Measurements from ENCODE around the gene PIGT. TPM values are rescaled to one million over a fixed set of nuclear protein-coding genes. Genes with fewer than 3 reads are reported as not detected.
A peak's percentile ranks its signal among the peaks of the same experiment; 100 is the strongest.

Gene PIGT
- total RNA-seq, 1 experiment from 2014 or later, result 259 TPM

DNA sequence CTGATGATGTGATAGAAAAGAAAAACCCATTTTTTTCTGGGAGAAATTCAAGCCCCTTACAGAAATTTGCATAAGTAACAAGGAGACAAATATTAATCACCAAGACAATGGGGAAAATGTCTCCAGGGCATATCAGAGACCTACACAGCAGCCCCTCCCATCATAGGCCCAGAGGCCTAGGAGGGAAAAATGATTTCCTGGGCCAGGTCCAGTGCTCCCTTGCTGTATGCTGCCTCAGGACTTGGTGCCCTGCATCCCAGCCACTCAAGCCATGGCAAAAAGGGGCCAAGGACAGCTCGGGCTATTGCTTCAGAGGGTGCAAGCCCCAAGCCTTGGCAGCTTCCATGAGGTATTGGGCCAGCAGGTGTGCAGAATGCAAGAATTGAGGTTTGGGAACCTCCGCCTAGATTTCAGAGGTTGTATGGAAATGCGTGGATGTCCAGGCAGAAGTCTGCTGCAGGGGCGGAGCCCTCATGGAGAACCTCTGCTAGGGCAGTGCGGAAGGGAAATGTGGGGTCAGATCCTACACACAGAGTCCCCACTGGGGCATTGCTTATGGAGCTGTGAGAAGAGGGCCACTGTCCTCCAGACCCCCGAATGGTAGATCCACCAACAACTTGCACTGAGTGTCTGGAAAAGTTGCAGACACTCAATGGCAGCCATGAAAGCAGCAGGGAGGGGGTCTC is 15.5 kb upstream of the PIGT start:
- Mint-ChIP-seq H3K4me3 (ENCODE audit: unreplicated experiment) (no peak overlapping the region), H3K4me1 (ENCODE audit: low read depth, unreplicated experiment) (no peaks in the 10 kb centered on the region), H3K27ac (ENCODE audit: unreplicated experiment) (no peak overlapping the region), H3K9me3 (ENCODE audit: unreplicated experiment) (peaks cover 56% of the 10 kb centered on the region), H3K36me3 (ENCODE audit: insufficient read depth, unreplicated experiment) (peaks cover 5% of the 10 kb centered on the region), H3K27me3 (ENCODE audit: insufficient read depth, unreplicated experiment) (no peaks in the 10 kb centered on the region)
- TF ChIP-seq, protein P1, sequence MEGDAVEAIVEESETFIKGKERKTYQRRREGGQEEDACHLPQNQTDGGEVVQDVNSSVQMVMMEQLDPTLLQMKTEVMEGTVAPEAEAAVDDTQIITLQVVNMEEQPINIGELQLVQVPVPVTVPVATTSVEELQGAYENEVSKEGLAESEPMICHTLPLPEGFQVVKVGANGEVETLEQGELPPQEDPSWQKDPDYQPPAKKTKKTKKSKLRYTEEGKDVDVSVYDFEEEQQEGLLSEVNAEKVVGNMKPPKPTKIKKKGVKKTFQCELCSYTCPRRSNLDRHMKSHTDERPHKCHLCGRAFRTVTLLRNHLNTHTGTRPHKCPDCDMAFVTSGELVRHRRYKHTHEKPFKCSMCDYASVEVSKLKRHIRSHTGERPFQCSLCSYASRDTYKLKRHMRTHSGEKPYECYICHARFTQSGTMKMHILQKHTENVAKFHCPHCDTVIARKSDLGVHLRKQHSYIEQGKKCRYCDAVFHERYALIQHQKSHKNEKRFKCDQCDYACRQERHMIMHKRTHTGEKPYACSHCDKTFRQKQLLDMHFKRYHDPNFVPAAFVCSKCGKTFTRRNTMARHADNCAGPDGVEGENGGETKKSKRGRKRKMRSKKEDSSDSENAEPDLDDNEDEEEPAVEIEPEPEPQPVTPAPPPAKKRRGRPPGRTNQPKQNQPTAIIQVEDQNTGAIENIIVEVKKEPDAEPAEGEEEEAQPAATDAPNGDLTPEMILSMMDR (IDR thresholded peaks at IDR 0.05; ENCODE audit: insufficient read depth in 1 of 2, low read depth in 1 of 2, low read length in 1 of 2, severe bottlenecking in 1 of 2, unreplicated experiment in 1 of 2), result no peak
- DNase-seq, result peak in 1 of 2 experiments; percentile 60
- intact Hi-C loops (cut with micrococcal nuclease; ENCODE audit: unreplicated experiment), result no loop called here
- H3K36me3 ChIP-seq (ENCODE audit: control insufficient read depth, insufficient read depth, low read length), result 0 out of 2 replicates have a peak, but pooled peaks cover 2% of the 10 kb centered on the region
- no peaks in the 10 kb centered on the region for H3K4me1 ChIP-seq
- H3K27me3 ChIP-seq (replicated peaks; ENCODE audit: control insufficient read depth, insufficient read depth, low read length), result no peaks in the 10 kb centered on the region
- H3K4me3 ChIP-seq (ENCODE audit: low read depth, low read length), result no peak overlapping the region
- no TSS peak for BruUV-seq (replicated peaks)
- H3K9me3 ChIP-seq, result peaks cover 38% of the 10 kb centered on the region
- ChIA-PET CTCF (no interaction called here), POLR2A (no interaction called here)

DNA sequence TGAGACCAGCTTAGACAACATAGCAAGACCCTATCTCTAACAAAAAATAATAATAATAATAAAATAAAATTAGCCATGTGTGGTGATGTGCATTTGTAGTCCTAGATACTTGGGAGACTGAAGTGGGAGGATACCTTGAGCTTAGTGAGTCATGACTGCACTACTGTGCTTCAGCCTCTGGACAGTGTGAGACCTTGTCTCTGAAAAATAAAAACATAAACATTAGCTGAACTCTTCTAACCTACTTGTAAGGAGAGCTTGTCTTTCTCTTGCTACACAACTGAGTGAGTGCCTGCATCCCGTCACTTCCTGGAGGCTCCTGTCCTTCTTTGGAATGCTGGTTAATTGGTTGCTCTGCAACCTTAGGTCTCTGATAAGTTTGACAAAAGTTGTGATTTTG is 13.0 kb upstream of the PIGT start:
- intact Hi-C loops (cut with micrococcal nuclease; ENCODE audit: unreplicated experiment), result no loop called here
- H3K4me1 Mint-ChIP-seq (ENCODE audit: low read depth, unreplicated experiment), result no peaks in the 10 kb centered on the region

DNA sequence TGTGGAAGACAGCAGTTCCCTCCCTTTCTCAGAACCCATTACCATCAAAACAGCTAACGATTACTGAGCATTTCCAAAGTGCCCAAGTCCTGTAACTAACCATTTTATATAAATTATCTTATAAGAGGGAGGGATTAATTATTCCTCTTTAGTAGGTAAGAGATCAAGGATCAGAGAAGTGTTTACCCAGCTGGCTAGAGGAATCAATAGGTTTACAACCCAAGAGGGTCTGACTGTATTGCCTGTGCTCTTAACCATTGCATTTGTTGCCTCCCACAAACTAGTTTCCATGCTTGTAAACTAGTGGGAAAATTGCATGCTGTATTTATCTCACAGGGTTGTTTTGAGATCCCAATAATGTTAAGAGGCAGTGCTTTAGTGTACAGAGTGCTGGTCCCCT is 11.5 kb upstream of the PIGT start:
- Mint-ChIP-seq H3K4me3 (ENCODE audit: unreplicated experiment) (peak overlapping the region; percentile 84), H3K4me1 (ENCODE audit: low read depth, unreplicated experiment) (no peaks in the 10 kb centered on the region), H3K36me3 (ENCODE audit: insufficient read depth, unreplicated experiment) (peaks cover 6% of the 10 kb centered on the region), H3K9me3 (ENCODE audit: unreplicated experiment) (peaks cover 34% of the 10 kb centered on the region), H3K27ac (ENCODE audit: unreplicated experiment) (peak overlapping the region; percentile 52), H3K27me3 (ENCODE audit: insufficient read depth, unreplicated experiment) (no peaks in the 10 kb centered on the region)
- Histone ChIP-seq H3K4me3 (ENCODE audit: low read depth, low read length) (no peak overlapping the region), H3K4me1 (no peaks in the 10 kb centered on the region), H3K27me3 (replicated peaks; ENCODE audit: control insufficient read depth, insufficient read depth, low read length) (no peaks in the 10 kb centered on the region), H3K36me3 (ENCODE audit: control insufficient read depth, insufficient read depth, low read length) (peaks cover 4% of the 10 kb centered on the region; the same call in 1 of the 2 replicates), H3K9me3 (peaks cover 26% of the 10 kb centered on the region)
- TSS peak; percentile 18 for BruUV-seq (replicated peaks)
- ChIA-PET CTCF (no interaction called here), POLR2A (interaction anchor here (1.0 kb wide), 1 partner anchor 12 kb away, joined by 3 read pairs; the partner anchor contains the start of gene PIGT)
- TF ChIP-seq, protein P1 (IDR thresholded peaks at IDR 0.05; ENCODE audit: insufficient read depth in 1 of 2, low read depth in 1 of 2, low read length in 1 of 2, severe bottlenecking in 1 of 2, unreplicated experiment in 1 of 2), result no peak
- intact Hi-C loops (cut with micrococcal nuclease; ENCODE audit: unreplicated experiment), result no loop called here
- no peak for DNase-seq

More for the DNA sequence above, 13.0 kb upstream of the PIGT start:
- H3K27me3 Mint-ChIP-seq (ENCODE audit: insufficient read depth, unreplicated experiment), result no peaks in the 10 kb centered on the region
- no peak for DNase-seq
- Histone ChIP-seq H3K4me1 (no peaks in the 10 kb centered on the region), H3K4me3 (ENCODE audit: low read depth, low read length) (no peak overlapping the region), H3K9me3 (peaks cover 34% of the 10 kb centered on the region), H3K27me3 (replicated peaks; ENCODE audit: control insufficient read depth, insufficient read depth, low read length) (no peaks in the 10 kb centered on the region), H3K36me3 (ENCODE audit: control insufficient read depth, insufficient read depth, low read length) (0 out of 2 replicates have a peak, but pooled peaks cover 2% of the 10 kb centered on the region)
- ChIA-PET CTCF (interaction anchor here (0.6 to 1.2 kb wide), 2 partner anchors 40 to 80 kb away, joined by 3 read pairs; partner anchors contain the start of gene SYS1), POLR2A (interaction anchor here (0.8 kb wide), 1 partner anchor 50 kb away, joined by 4 read pairs; no protein-coding TSS in a partner anchor)
- H3K9me3 Mint-ChIP-seq (ENCODE audit: unreplicated experiment), result peaks cover 48% of the 10 kb centered on the region
- H3K4me3 Mint-ChIP-seq (ENCODE audit: unreplicated experiment), result no peak overlapping the region
- H3K36me3 Mint-ChIP-seq (ENCODE audit: insufficient read depth, unreplicated experiment), result peaks cover 6% of the 10 kb centered on the region
- no TSS peak for BruUV-seq (replicated peaks)
- TF ChIP-seq, protein P1 (IDR thresholded peaks at IDR 0.05; ENCODE audit: insufficient read depth in 1 of 2, low read depth in 1 of 2, low read length in 1 of 2, severe bottlenecking in 1 of 2, unreplicated experiment in 1 of 2), result no peak
- no peak overlapping the region for H3K27ac Mint-ChIP-seq (ENCODE audit: unreplicated experiment)

All from Caco-2 (cell line).